Measurements from ENCODE around the gene MRPL33. TPM values are rescaled to one million over a fixed set of nuclear protein-coding genes. Genes with fewer than 3 reads are reported as not detected.

Gene MRPL33
- total and polyA plus RNA-seq, 2 of the 13 experiments (the other 11 are each of a cell fraction or from before 2014, with no cell fraction given): 69.7 to 218 TPM

GRCh38 chr2:27752551-27753237 is 18.8 kb upstream of the MRPL33 start (continued):
- TF ChIP-seq TCF7L2 (IDR thresholded peaks at IDR 0.05; ENCODE audit: low read depth, low read length) (no peak), ZNF780A (CRISPR knock-in tag; IDR thresholded peaks at IDR 0.05) (peak; percentile 53; the same call in 1 of the 2 replicates), ZNF530 (CRISPR knock-in tag; IDR thresholded peaks at IDR 0.05; ENCODE audit: low read depth) (no peak), RFXAP (CRISPR knock-in tag; IDR thresholded peaks at IDR 0.05; ENCODE audit: borderline replicate concordance) (peak; percentile 58), ZNF407 (CRISPR knock-in tag; IDR thresholded peaks at IDR 0.05; ENCODE audit: not compliant biosample characterization) (no peak), JUNB (CRISPR knock-in tag; IDR thresholded peaks at IDR 0.05; ENCODE audit: borderline replicate concordance) (no peak), MEIS1 (CRISPR knock-in tag; IDR thresholded peaks at IDR 0.05; ENCODE audit: borderline replicate concordance) (peak; percentile 20; the same call in 1 of the 2 replicates), ZNF232 (CRISPR knock-in tag; IDR thresholded peaks at IDR 0.05; ENCODE audit: borderline replicate concordance) (no peak; the same call in 1 of the 2 replicates), ONECUT2 (CRISPR knock-in tag; IDR thresholded peaks at IDR 0.05) (no peak), ZNF570 (CRISPR knock-in tag; IDR thresholded peaks at IDR 0.05; ENCODE audit: borderline replicate concordance) (no peak), CHCHD3 (CRISPR knock-in tag; IDR thresholded peaks at IDR 0.05) (no peak), ZBTB7B (CRISPR knock-in tag; IDR thresholded peaks at IDR 0.05) (no peak), PPARG (CRISPR knock-in tag; conservative IDR thresholded peaks at IDR 0.05) (0 out of 2 replicates have a peak, but pooled peaks have one; percentile 47), NR3C1 (CRISPR knock-in tag; IDR thresholded peaks at IDR 0.05) (no peak), KLF12 (CRISPR knock-in tag; IDR thresholded peaks at IDR 0.05; ENCODE audit: borderline replicate concordance) (peak; percentile 37; the same call in 1 of the 2 replicates), SRSF9 (IDR thresholded peaks at IDR 0.05; ENCODE audit: borderline replicate concordance, insufficient read depth, low read depth, low read length, poor library complexity, severe bottlenecking) (no peak), TEF (CRISPR knock-in tag; IDR thresholded peaks at IDR 0.05) (no peak), ZNF660 (CRISPR knock-in tag; IDR thresholded peaks at IDR 0.05; ENCODE audit: borderline replicate concordance, low read depth) (no peak), FOXO1 (CRISPR knock-in tag; IDR thresholded peaks at IDR 0.05) (no peak), HBP1 (CRISPR knock-in tag; IDR thresholded peaks at IDR 0.05; ENCODE audit: low read depth) (no peak)
